NCI-H1930 (cell line): ENCODE results near the gene SGSM1.
A peak's percentile ranks its signal among the peaks of the same experiment; 100 is the strongest.
"Not testable (repeated sequence)": the region's sequence is repeated elsewhere in the genome, so short reads cannot be mapped to it uniquely, and the experiment has no call there.

Source experiments
- DNase-seq, 2 experiments: peaks; one replicate each; lab custom pipeline; 2025; lab: John Stamatoyannopoulos, UW

Gene SGSM1

DNA sequence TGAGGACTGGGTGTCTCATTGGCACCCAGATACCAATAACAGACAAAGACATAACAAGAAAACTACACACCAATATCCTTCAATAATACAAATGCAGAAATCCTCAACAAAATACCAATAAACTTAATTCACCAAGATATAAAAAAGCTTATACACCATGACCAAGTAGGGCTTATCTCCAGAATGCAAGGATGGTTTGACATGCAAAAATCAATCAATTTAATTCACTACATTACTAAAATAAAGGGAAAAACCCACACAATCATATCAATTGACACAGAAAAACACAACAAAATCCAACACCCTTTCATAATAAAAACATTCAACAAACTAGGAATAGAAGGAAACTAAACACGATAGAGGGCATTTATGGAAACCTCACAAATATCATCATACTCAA is 99.9 kb downstream of the SGSM1 start:
- no peak for DNase-seq

DNA sequence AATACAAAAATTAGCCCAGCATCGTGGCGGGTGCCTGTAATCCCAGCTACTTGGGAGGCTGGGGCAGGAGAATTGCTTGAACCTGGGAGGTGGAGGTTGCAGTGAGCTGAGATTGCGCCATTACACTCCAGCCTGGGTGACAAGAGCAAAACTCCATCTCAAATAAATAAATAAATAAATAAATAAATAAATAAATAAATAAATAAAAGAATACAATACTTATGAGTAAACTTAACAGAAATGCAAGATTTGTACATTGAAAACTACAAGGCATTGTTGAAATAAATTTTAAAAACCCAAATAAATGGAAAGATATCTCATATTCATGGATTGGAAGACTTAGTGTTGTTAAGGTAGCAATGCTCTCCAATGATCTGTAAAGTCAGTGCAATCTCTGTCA is 101.1 kb downstream of the SGSM1 start:
- not testable (repeated sequence) for DNase-seq

- DNase-seq: no peak
Observed at GRCh38 chr22:24920029-24920428, 114.0 kb downstream of the SGSM1 start.

DNA sequence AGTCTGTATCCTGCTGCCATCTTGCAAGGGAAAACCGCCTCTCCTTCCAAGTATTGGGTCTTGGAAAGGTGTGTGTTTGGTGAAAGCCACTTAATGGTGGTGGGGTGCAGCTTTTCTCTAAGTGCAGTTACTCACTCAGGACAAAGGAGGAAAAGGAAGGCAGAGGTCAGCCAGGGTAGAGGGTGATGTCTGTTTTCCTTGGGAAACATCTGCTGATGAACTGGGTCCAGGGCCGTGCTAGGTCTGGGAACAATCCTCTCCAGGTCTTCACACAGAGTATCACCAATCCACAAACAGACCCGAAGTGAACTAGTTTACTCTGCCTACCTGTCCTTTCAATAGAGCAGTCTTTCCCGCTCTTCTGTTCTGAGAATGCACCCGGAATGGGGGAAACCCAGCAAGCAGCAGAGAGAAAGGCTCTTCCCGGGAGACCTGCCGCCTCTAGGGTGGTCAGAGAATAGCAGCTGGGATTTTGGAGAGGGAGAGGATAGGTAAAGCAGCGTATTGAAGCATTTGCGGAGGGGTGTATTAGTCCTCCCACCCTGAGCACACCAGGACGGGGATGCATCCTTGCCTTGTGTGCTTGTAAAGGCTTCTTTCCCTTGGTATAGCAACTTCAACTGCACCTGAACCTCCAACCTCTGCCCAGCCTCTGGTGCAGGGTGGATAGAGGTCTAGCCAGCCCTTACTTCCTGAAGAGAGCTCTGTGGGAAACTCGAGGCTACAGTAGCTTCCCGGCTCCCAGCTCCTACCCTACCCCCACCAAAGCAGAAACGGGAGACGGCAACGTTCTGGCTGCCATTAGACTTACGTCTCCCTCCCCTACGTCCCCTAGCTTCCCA is 119.8 kb downstream of the SGSM1 start:
- no peak for DNase-seq

DNA sequence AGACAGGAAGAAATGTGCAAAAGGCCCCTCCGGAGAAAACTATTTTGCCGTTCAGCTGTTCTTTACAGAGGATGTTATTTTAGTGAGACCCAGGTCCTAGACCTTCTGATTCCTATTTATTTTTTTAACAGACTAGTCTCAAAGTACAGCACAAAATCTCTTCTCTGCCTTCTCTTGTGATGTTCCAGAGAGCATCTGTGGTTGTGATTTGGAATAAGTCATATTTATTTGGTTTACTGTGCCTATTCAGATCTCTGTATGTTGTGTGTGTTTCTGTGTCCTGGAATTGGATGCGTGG is 120.4 kb downstream of the SGSM1 start:
- DNase-seq: no peak

DNA sequence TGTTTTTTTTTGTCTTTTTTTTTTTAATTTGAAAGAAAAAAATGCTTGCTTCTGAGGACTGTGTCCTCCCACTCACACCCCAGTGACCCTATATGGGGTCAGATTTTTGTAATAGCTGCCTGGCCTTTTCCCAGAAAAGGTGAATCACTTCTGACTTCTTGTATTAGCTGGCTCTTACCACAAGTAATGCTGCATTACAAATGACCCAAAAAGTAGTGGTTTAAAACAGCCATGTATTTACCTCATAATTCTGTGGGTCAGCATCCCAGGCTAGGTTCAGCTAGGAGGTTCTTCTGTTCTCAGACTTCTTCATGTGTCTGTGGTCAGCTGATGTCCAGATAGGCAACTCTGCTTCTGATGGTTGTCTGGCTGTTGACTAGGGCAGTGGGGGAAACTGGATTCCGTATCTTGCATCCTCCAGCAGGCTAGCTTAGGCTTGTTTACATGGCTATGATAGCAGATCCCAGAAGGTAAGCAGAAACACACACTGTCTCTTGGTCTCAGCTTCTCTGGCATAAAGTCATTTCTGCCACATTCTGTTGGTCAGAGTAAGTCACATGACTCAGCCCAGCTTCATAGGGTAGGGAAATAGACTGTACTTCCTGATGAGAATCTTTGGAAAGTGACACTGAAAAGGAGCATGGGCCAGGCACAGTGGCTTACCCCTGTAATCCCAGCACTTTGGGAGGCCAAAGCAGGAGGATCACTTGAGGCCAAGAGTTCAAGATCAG is 121.0 kb downstream of the SGSM1 start:
- DNase-seq: no peak

DNA sequence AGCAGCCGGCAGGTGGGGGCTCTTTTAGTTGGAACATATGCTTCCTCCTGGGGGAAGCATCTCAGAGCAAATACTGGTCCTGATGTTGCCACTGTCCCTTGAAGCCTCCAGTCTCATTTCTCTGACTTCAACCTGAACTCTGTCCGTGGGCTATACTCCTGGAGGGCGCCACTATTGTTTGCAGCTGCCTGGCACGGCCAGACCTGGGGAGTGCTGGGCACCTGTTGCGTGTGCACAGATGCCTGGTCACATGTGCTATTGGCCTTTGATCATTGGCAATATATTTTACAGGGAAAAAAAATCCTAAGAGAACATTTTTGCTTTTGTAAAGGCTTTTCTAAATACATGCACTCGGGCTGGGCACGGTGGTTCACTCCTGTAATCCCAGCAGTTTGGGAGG is 122.3 kb downstream of the SGSM1 start:
- no peak for DNase-seq

DNA sequence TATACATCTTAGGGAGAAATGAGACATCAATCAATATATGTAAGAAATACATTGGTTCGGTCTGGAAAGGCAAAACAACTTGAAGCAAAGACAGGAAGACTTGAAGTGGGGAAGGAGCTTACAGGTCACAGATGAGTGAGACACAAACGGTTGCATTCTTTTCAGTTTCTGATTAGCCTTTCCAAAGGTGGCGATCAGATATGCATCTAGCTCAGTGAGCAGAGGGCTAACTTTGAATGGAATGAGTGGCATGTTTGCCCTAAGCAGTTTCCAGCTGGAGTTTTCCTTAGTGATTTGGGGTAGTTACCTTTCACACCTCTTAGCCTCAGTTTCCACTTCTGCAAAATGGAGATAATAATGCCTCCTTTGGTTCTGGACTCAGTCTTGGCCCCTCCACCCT is 124.7 kb downstream of the SGSM1 start:
- DNase-seq: no peak

GRCh38 chr22:24935771-24936483 is 129.9 kb downstream of the SGSM1 start:
- DNase-seq: no peak

DNA sequence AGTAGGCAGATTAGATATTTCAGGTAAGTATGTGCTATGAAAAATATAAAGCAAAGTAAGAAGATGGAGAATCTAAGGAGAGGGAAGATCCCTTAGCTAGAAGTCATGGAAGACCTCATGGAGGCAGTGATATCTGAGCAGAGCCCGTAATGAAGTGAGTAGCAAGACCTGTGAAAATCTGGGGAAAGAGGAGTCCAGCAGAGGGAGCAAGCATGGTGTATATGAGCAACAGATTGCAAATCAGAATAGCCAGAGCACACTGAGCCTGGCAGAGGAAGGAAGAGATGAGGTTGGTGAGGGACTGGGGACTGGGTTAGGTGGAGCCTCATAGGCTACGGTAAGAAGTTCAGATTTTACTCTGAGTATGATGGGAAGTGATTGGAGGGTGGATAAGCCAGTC is 131.1 kb downstream of the SGSM1 start:
- peak in 1 of 2 experiments; percentile 32 for DNase-seq

DNA sequence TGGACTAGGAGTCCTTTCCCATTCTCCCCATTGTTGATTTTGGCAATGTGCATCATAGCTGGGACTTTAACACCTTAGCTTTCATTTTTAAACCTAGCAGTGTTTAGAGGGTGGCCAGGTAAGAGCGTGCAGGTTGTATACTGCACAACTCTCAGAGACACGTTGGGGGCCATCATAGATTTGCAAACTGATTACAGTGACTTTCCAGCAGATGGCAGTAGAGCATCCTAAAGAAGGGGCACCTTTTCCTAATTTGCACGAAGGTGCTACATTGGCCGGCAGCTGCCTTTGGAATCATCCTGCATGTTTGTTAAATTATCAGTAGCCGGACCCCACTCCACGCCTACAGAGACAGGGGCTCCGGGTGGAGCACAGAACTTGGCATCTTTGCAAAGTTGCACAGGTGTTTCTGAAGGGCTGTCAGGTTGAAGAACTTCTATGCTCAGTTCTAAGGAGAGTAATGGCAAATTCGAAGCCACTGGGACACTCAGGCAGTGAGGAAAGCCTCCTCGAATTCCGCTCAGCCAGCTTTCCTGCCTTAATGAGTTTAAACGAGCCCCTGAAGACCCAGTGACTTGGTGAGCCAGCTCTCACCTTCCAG is 132.8 kb downstream of the SGSM1 start:
- peak in 1 of 2 experiments; percentile 35 for DNase-seq

DNA sequence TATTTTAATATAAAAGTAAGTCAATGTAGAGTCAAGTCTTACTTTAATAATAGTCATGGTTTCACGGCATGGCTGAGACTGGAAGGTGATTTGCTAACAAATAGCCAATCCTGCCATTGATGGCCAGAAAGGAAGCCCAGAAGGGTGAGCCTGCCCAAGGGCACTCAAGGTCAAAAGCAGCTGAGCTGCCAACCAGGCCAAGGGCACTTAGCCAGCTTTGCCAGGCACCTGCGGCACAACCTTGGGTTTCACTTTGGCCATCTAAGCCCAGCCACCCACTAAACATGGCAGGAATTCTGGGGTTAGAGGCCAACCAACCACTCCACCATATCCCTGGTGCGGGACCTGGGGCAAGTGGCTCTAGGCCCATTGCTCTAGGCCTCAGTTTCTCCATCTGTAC is 136.3 kb downstream of the SGSM1 start:
- DNase-seq: no peak

DNA sequence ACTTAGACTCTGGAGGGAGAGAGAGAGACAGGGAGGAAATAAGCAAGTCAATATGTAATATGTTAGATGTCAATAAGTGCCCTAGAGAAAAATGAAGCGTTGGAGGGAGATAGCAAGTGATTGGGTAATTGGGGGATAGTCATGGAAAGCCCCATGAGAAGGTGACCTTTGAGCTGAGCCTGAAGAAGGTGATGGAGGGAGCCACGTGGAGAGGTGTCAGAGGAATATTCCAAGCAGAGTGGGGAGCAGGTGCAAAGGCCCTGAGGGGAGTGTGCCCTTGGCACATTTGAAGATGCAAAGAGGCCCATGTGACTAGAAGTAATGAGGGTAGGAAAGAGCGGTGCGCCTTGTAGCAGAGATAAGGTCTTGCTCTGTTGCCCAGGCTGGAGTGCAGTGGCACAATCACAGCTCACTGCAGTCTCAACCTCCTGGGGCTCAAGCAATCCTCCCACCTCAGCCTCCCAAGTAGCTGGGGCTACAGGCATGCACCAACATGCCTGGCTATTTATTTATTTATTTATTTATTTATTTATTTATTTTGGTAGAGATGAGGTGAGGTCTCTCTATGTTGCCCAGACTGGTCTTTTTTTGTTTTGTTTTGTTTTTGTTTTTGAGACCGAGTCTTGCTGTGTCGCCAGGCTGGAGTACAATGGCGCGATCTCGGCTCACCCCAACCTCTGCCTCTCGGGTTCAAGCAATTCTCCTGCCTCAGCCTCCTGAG is 138.4 kb downstream of the SGSM1 start:
- no peak for DNase-seq

DNA sequence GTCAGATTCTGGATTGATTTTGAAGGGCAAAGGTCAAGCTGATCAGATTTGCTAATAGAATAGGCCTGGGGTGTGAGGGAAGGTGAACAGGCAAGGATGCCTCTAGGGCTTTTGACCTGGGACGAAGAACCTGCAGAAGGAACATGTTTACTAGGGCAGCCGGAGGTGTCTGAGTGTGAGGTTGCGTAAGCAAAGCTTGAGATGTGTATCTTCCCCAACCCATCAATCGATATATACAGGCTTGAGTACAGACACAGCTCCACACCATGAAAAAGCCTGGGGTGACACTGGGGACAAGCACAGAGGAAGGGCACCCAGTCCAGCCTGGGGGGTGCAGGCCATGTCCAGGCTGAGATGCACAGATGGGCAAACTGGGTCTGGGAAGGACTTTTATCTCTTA is 139.4 kb downstream of the SGSM1 start:
- DNase-seq: no peak

DNA sequence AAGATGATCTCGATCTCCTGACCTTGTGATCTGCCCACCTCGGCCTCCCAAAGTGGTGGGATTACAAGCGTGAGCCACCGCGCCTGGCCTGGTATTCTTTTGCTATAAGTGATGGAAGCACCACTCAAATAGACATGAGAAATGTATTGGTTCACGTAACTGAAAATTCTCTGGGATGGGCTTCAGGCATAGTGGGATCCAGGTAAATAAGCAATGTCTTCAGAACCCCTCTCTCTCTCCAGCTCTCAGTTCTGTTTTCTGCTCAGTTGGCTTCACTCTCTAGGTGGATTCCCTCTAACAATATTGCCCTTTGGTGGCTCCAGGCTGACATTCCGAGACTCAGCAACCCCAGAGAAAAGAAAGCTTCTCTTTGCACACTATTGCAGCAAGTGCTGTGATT is 141.4 kb downstream of the SGSM1 start:
- no peak for DNase-seq

DNA sequence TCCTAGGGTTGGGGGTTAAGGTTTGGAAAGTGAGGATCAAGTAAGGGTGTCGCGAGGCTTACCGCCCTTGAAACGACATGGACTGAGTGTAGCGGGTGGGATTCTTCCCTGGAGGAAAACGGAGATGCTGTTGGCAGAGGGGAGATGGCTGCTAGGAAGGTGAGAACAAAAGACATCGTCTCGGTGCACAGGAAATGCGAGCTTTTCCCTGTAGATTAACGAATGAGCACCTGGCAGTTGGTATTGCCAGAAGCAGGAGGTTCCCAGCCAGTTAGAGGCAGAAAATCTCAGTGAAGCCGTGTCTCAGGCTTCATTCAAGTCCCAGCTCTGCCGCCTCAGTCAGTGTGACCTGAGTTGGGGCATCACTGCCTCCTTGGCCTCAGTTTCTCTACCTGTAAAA is 141.9 kb downstream of the SGSM1 start:
- DNase-seq: no peak

- no peak for DNase-seq
Observed at GRCh38 chr22:24948356-24949202, 142.6 kb downstream of the SGSM1 start.

DNA sequence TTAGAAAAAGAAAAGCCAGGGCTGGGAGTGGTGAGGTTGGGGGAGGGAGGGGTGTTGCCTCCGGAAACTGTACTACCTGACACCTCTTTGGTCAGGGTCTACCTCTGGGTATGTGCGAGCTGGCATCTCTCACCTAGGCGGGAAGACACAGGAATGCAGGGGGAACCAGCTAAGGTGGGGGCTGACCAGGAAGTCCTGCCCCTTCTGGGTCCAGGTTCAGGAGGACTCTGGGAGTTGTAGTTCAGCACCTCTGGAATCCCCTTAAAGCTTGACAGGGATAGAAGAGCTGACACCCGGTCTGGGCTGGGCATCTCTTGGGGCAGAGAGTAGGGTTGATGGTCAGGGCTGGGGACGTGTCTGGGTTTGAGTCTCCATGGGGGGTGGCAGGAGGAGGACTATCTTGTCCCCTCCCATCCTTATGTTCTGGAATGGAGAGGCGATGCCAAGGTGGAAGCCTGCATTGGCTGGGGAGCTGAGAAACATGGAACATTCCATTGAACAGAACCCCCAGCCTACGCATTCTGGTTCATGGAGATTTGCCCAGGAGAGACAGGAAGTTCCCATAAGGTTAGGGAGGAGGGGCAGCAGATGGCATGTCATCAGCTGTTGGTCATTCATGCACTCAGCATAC is 144.4 kb downstream of the SGSM1 start:
- peak; percentile 21 to 43 for DNase-seq

GRCh38 chr22:24951942-24952836 is 146.2 kb downstream of the SGSM1 start, which contains the start of gene KIAA1671:
KIAA1671 (plus strand) TSS chr22:24952716; CDS start chr22:25028000, 75,284 bp downstream.
- peak; percentile 82 to 93 for DNase-seq
